GM12878 (cell line): ENCODE data around the gene IGF1R.

Source experiments
- CHD2 ChIP-seq: IDR thresholded peaks from 2 replicates; pipeline ENCODE4 v1.6.1; 2011; ENCODE audit warnings: low read depth, low read length, improper control_type of control experiment, borderline replicate concordance
- GABPA ChIP-seq: IDR thresholded peaks from 2 replicates; pipeline ENCODE4 v1.6.1; 2014; ENCODE audit warnings: antibody characterized with exemption, low read depth, mild to moderate bottlenecking, inconsistent platforms
- POLR2A ChIP-seq: IDR thresholded peaks from 2 replicates; pipeline ENCODE4 v1.6.1; 2011; ENCODE audit warnings: low read depth, mild to moderate bottlenecking, low read length
- POLR2AphosphoS5 ChIP-seq: IDR thresholded peaks from 2 replicates; pipeline ENCODE4 v1.6.1; 2011; ENCODE audit warnings: mild to moderate bottlenecking, low read length, inconsistent platforms
- SIX5 ChIP-seq: IDR thresholded peaks from 2 replicates; pipeline ENCODE4 v1.6.1; 2011; ENCODE audit warnings: mild to moderate bottlenecking, low read depth, low read length, moderate library complexity; ENCODE audit not compliant: severe bottlenecking
- SP1 ChIP-seq: IDR thresholded peaks from one replicate; pipeline ENCODE4 v1.6.1; 2011; ENCODE audit warnings: low read depth, low read length
- SUZ12 ChIP-seq: fragments of 200-600 bp; sonication (generic); IDR thresholded peaks from one replicate; pipeline ENCODE4 v1.6.1; 2018; ENCODE audit warnings: antibody characterized with exemption, mild to moderate bottlenecking; ENCODE audit not compliant: unreplicated experiment
- TCF7 ChIP-seq: IDR thresholded peaks from 2 replicates; pipeline ENCODE4 v1.6.1; 2014; ENCODE audit warnings: antibody characterized with exemption, borderline replicate concordance
- ZNF24 ChIP-seq: fragments of 450-650 bp; IDR thresholded peaks from 2 replicates; pipeline ENCODE4 v1.6.1; 2017; ENCODE audit warnings: antibody characterized with exemption, mild to moderate bottlenecking
- TF ChIP-seq, protein P1 (sequence below), 3 experiments: IDR thresholded peaks in 2 of 3; conservative IDR thresholded peaks in 1 of 3; 2 replicates each; pipeline ENCODE4 v1.5.1; 2011; ENCODE audit warnings: low read depth in 3 of 3, low read length in 3 of 3, mild to moderate bottlenecking in 3 of 3, control low read depth in 2 of 3, moderate library complexity in 2 of 3, inconsistent platforms in 1 of 3, mixed read lengths in 1 of 3; ENCODE audit not compliant: control insufficient read depth in 2 of 3, insufficient read depth in 1 of 3; ENCODE audit errors: extremely low read depth in 1 of 3
- TF ChIP-seq, protein P2 (sequence below): fragments of 450-650 bp; IDR thresholded peaks from 2 replicates; pipeline ENCODE4 v1.6.1; 2017; ENCODE audit warnings: mild to moderate bottlenecking
- TF ChIP-seq, protein P3 (sequence below): fragments of 450-650 bp; IDR thresholded peaks from 2 replicates; pipeline ENCODE4 v1.6.1; 2016; ENCODE audit warnings: mild to moderate bottlenecking, moderate library complexity, borderline replicate concordance
- TF ChIP-seq, protein P4 (sequence below): IDR thresholded peaks from 2 replicates; pipeline ENCODE4 v1.6.1; 2011; ENCODE audit warnings: borderline replicate concordance, low read depth, mild to moderate bottlenecking, moderate library complexity, mixed read lengths, low read length; ENCODE audit not compliant: insufficient read depth; ENCODE audit errors: extremely low read length
- TF ChIP-seq, protein P5 (sequence below): fragments of 450-650 bp; IDR thresholded peaks from 2 replicates; pipeline ENCODE4 v1.6.1; 2014; ENCODE audit warnings: mild to moderate bottlenecking

DNA sequence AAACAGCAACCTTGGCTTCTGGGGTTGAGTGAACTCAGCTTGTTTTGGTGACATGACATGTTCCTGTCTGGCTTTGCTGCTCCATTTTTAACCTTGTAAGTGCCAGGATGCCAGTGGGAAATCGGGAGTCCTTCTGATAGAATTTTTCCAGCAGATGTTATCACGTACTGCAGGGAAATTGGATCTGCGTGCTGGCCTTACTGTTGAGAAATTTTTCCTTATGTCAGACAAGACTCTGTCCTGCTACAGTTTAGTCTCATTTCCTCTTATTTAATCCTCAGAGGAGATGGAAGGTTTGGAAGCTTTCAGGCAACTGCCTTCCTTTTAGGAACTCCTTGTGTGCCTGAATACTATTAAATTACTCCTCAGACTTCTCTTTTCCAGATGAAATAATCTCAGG lies 278.7 kb downstream of the IGF1R start:
- TF ChIP-seq, protein P1, sequence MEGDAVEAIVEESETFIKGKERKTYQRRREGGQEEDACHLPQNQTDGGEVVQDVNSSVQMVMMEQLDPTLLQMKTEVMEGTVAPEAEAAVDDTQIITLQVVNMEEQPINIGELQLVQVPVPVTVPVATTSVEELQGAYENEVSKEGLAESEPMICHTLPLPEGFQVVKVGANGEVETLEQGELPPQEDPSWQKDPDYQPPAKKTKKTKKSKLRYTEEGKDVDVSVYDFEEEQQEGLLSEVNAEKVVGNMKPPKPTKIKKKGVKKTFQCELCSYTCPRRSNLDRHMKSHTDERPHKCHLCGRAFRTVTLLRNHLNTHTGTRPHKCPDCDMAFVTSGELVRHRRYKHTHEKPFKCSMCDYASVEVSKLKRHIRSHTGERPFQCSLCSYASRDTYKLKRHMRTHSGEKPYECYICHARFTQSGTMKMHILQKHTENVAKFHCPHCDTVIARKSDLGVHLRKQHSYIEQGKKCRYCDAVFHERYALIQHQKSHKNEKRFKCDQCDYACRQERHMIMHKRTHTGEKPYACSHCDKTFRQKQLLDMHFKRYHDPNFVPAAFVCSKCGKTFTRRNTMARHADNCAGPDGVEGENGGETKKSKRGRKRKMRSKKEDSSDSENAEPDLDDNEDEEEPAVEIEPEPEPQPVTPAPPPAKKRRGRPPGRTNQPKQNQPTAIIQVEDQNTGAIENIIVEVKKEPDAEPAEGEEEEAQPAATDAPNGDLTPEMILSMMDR (IDR thresholded peaks at IDR 0.05 in 2 of 3, conservative IDR thresholded peaks at IDR 0.05 in 1 of 3; ENCODE audit: control insufficient read depth in 2 of 3, extremely low read depth in 1 of 3, insufficient read depth in 1 of 3, low read depth in 3 of 3, low read length in 3 of 3), result no peak
- TF ChIP-seq SIX5, result no peak
- TF ChIP-seq, protein P2, sequence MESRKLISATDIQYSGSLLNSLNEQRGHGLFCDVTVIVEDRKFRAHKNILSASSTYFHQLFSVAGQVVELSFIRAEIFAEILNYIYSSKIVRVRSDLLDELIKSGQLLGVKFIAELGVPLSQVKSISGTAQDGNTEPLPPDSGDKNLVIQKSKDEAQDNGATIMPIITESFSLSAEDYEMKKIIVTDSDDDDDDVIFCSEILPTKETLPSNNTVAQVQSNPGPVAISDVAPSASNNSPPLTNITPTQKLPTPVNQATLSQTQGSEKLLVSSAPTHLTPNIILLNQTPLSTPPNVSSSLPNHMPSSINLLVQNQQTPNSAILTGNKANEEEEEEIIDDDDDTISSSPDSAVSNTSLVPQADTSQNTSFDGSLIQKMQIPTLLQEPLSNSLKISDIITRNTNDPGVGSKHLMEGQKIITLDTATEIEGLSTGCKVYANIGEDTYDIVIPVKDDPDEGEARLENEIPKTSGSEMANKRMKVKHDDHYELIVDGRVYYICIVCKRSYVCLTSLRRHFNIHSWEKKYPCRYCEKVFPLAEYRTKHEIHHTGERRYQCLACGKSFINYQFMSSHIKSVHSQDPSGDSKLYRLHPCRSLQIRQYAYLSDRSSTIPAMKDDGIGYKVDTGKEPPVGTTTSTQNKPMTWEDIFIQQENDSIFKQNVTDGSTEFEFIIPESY, result no peak
- TF ChIP-seq, protein P3, sequence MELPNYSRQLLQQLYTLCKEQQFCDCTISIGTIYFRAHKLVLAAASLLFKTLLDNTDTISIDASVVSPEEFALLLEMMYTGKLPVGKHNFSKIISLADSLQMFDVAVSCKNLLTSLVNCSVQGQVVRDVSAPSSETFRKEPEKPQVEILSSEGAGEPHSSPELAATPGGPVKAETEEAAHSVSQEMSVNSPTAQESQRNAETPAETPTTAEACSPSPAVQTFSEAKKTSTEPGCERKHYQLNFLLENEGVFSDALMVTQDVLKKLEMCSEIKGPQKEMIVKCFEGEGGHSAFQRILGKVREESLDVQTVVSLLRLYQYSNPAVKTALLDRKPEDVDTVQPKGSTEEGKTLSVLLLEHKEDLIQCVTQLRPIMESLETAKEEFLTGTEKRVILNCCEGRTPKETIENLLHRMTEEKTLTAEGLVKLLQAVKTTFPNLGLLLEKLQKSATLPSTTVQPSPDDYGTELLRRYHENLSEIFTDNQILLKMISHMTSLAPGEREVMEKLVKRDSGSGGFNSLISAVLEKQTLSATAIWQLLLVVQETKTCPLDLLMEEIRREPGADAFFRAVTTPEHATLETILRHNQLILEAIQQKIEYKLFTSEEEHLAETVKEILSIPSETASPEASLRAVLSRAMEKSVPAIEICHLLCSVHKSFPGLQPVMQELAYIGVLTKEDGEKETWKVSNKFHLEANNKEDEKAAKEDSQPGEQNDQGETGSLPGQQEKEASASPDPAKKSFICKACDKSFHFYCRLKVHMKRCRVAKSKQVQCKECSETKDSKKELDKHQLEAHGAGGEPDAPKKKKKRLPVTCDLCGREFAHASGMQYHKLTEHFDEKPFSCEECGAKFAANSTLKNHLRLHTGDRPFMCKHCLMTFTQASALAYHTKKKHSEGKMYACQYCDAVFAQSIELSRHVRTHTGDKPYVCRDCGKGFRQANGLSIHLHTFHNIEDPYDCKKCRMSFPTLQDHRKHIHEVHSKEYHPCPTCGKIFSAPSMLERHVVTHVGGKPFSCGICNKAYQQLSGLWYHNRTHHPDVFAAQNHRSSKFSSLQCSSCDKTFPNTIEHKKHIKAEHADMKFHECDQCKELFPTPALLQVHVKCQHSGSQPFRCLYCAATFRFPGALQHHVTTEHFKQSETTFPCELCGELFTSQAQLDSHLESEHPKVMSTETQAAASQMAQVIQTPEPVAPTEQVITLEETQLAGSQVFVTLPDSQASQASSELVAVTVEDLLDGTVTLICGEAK, result no peak
- TF ChIP-seq, protein P4, sequence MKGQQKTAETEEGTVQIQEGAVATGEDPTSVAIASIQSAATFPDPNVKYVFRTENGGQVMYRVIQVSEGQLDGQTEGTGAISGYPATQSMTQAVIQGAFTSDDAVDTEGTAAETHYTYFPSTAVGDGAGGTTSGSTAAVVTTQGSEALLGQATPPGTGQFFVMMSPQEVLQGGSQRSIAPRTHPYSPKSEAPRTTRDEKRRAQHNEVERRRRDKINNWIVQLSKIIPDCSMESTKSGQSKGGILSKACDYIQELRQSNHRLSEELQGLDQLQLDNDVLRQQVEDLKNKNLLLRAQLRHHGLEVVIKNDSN, result no peak
- no peak for TF ChIP-seq POLR2AphosphoS5
- no peak for TF ChIP-seq CHD2
- TF ChIP-seq POLR2A, result no peak
- no peak for TF ChIP-seq SP1
- TF ChIP-seq GABPA, result no peak
- TF ChIP-seq ZNF24, result no peak
- TF ChIP-seq SUZ12, result no peak
- TF ChIP-seq, protein P5, sequence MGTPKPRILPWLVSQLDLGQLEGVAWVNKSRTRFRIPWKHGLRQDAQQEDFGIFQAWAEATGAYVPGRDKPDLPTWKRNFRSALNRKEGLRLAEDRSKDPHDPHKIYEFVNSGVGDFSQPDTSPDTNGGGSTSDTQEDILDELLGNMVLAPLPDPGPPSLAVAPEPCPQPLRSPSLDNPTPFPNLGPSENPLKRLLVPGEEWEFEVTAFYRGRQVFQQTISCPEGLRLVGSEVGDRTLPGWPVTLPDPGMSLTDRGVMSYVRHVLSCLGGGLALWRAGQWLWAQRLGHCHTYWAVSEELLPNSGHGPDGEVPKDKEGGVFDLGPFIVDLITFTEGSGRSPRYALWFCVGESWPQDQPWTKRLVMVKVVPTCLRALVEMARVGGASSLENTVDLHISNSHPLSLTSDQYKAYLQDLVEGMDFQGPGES, result no peak
- TF ChIP-seq TCF7, result no peak
